Left lobe of liver (tissue), 2 donors: ENCODE results near the gene OPN4. TPM values are rescaled to one million over a fixed set of nuclear protein-coding genes. Genes with fewer than 3 reads are reported as not detected.

Source experiments
- ATAC-seq: fragments of 200-7000 bp; cut with Tn5 transposase; one replicate; pipeline ENCODE4 v1.9.1; 2020; ENCODE audit warnings: mild to moderate bottlenecking, moderate library complexity
- DNase-seq: peaks from one replicate; pipeline ENCODE4 v3.0.0-alpha.2; 2020; ENCODE audit warnings: low spot score
- total RNA-seq: library from RNA; stranded (reverse); gene quantifications from one replicate; pipeline ENCODE4 v1.2.1, GENCODE V29; 2021
- donor health status: DM: no; HTN: no; CAD: no; lungs with moderate emphysema.
- donor health status: DM: no; HTN: yes; CAD: no.

The OPN4 gene
- total RNA-seq, 1 donor from 2014 or later: not detected

DNA sequence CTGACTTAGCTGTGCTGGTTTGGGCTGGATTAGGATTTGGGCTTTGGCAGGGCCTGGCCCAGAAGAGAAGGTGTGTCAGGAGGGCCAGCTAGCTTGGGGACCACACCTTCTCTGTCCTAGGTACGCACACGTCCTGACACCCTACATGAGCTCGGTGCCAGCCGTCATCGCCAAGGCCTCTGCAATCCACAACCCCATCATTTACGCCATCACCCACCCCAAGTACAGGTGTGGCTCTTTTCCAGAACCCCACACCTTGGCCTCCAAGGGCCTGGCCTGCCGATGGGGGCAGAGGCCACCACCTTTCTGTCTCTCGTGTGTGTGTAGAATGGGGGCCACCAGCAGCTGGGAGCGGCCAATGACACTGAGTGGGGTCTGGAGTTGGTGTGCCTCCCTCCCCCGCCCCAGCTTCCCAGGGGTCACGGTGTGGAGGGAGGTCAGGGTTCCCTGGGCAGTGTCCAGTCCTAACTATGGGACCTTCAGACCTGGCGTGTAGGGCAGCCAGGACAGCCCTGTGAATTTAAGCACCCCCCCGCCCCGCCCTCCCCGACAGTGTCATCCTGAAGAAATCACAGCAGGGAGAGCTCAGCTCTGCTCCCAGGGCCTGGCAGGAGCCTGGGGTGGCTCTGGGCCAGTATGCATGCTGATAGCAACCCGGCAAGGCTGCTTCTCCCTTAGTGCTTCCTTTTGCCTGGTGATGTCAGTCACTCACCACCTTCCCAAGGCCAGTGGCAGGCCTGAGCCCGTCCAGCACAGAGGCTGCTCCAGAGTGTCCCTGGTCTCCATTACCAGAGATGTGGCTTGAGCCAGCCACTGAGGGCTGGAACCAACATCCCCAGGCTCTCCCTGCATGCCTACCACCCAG lies 7.0 kb downstream of the OPN4 start:
- no peak for DNase-seq
- peak; percentile 26 for ATAC-seq

DNA sequence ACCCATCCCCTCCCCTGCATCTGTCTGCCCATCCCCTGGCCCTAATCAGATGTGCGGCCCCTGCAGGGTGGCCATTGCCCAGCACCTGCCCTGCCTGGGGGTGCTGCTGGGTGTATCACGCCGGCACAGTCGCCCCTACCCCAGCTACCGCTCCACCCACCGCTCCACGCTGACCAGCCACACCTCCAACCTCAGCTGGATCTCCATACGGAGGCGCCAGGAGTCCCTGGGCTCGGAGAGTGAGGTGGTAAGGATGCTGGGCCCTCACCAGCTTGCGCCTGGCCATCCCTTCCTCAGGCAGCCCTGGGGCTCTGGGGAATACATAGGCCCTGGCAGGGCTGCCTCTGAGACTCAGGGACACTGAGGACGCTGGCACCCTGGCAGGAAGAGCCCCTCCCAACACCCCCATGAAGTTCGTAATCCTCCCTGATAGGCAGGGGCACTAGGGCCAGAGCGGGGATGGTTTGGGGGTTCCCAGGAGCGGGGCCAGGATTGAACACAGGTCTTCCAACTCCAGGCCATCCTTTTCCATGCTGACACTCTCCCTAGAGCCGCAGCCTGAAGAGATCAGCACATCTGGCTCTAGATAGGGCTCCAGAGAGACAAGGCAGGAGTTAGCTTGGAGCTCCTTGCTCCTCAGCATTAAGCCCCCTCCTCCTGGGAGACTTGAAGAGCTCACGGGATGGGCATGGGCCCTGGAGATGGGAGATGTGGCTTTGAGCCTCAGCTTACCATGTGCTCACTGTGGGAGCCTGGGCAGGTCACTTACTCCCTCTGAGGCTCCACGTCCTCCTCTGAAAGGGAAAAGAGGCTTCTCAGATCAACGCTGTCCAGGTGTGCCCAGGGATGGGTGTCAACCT lies 8.1 kb downstream of the OPN4 start:
- no peak for ATAC-seq
- DNase-seq: no peak

DNA sequence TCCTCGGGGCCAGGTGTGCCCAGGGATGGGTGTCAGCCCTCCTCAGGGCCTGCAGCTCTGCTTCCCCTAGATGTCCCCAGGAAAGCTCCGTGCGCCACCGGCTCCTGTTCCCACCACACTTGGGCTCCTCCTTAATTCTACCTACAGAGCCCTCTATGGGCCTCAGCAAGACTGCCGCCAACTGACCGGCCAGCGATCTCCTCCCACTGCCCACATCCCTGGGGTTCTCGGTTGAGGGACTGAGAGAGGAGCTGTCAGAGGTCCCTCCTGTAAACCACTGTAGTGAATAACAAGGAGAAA lies 8.6 kb downstream of the OPN4 start:
- no peak for DNase-seq
- ATAC-seq: no peak

DNA sequence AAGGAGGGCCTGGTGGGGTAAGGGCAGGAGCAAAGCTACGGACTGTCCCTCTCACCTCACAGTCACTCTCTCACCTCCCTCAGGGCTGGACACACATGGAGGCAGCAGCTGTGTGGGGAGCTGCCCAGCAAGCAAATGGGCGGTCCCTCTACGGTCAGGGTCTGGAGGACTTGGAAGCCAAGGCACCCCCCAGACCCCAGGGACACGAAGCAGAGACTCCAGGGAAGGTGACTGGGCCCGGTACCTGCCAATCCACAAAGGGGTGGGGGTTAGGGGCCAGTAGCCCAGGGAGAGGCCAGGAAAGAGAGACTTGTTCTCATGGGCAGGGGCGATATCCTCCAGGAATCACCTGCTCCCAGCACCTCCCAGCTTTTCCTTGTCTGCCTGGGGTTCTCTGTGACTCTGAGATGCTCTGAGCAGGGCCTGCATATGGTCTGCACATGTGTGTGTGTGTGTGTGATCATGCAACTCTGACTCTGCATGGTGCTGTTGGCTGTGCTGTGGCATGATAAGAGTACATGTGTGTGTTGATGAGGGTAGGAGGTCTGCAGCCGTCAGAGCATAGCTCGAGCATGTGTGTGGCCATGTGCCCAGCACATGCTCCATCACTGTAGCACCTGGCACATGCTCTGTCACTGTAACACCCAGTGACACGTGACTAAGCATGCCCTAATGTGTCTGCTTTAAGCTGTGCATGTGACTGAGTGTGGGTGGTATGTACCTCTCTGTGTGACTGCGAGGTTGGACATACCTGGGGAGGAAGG lies 9.4 kb downstream of the OPN4 start:
- DNase-seq (no peak), ATAC-seq (no peak)

DNA sequence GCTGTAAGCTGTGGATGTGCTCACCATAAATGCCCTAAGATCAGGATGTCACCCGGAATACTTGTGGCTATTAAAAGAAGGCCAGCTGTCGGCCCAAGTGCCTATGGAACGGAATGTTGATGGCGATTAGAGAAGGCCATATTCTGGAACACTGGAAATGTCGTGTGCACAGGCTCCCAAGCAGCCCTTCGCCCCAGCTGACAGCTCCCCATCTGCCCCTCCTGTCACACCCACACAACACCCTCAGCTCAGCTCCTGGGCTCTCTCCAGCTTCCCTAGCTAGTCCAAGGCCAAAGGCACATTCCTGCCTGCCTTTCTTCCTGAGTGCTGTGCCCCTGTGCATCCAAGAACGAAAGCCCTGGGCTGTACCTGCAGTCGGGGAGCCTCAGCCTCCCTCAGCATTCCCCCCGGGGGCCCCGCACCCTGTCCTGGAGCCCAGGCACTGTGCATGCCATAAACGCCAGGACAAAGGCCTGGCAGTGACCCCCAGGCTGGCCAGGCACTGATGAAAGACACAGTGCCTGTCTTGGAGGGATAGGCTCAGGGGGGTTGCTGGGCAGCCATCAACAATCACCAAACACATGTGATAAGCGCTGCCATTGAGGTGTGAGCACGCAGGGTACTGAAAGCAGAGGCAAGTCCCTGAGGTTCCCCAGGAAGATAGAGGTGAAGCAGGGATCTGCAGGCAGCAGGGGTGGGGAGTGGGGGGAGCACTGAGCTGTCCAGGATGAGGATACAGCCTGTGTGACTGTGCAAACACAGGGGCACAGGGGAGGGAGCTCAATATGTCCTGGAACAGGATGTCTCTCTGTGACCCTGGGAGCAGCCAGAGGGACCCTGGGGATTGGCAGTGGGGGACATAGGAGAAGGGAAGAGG lies 10.2 kb downstream of the OPN4 start:
- DNase-seq (no peak), ATAC-seq (no peak)

DNA sequence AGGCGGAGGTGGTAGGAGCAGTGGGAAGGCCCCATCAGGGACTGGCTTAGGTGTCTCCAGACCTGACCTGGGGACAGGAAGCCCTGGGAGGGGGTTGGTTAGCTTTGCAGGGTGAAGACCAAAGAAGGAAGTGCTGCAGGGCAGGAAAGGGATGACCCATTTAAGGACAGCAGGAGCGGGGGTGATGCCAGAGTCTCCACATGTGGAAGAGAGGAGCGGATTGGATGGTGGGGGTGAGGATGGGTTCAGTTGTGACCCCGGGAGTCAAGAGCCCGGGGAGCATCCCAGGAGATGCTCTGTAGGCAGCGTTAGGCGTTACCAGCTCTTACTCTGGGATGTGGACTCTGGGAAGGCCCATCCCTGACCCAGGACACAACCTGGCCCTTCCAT lies 10.9 kb downstream of the OPN4 start:
- ATAC-seq (no peak), DNase-seq (no peak)

DNA sequence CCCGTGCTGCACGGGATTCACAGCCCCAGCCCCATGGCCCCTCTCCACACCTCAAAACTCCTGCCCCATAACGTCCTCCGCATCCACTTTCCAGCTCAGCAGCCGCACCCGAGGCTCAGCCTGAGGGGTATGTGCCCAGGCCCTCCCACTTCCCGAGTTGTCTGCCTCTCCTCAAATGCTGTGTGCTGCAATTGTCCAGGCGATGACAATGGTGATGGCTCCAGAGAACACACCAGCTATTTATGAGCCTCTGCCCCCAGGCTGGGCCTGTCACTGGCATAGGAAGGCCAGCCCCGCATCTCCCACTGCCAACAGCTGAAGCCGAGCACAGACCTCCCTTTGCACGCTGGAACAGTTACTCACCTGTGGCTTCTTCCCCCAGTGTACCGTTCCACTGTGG lies 11.5 kb downstream of the OPN4 start:
- ATAC-seq (no peak), DNase-seq (no peak)

DNA sequence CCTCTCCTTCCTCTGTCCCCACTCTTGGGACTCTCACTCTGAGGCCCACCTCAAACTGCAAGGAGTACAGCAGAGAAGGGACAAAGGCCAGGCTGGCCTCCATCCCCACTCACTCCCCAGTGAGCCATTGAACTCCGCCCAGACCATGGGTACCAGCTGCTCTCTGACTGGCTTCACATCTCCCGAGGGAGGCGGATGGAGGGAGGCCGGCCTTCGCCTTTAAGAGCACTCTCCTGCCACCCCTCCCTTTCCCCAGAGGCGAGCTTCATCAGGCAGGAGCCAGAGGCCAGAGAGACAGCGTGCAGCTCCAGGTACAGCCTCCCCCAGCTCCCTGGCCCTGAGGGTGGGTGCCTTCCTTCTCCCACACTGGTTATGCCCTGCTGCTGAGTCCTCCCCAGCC lies 12.2 kb downstream of the OPN4 start:
- DNase-seq (no peak), ATAC-seq (no peak)

DNA sequence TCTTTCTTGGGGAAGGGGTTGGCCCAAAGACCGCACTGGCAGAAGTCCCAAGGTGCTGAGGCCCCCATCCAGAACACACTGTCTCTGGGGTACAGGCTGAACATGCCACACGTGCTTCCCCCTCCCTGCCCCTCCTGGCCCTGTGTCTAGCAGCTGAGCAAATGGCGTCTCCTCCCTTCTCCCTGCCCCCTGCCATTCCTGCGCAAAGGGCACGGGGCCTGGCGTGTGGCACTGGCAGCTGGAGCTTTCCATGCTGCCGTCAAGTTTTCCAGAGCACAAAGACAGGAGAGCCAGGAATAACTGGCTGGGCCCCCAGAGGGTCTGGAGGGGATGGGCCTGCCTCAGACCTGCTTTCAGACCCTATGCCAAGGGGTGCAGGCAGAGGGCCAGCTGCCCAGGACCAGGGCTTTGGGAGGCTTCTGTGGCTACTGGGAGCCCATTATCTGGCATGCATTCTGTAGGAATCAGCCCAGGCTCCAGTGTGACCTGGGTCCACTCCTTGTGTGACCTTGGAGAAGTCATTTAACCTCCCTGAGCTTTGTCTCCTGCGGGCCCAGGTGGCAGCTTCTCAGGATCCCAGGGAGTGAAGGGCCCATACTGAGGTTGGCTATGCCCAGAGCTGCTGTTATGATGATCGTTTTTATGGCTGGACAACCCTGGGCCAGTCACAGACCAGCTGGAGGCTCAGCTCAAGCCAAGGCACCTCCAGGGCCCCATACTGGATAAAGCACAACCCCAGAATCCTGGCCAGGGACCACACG lies 13.3 kb downstream of the OPN4 start:
- no peak for ATAC-seq
- DNase-seq: no peak

DNA sequence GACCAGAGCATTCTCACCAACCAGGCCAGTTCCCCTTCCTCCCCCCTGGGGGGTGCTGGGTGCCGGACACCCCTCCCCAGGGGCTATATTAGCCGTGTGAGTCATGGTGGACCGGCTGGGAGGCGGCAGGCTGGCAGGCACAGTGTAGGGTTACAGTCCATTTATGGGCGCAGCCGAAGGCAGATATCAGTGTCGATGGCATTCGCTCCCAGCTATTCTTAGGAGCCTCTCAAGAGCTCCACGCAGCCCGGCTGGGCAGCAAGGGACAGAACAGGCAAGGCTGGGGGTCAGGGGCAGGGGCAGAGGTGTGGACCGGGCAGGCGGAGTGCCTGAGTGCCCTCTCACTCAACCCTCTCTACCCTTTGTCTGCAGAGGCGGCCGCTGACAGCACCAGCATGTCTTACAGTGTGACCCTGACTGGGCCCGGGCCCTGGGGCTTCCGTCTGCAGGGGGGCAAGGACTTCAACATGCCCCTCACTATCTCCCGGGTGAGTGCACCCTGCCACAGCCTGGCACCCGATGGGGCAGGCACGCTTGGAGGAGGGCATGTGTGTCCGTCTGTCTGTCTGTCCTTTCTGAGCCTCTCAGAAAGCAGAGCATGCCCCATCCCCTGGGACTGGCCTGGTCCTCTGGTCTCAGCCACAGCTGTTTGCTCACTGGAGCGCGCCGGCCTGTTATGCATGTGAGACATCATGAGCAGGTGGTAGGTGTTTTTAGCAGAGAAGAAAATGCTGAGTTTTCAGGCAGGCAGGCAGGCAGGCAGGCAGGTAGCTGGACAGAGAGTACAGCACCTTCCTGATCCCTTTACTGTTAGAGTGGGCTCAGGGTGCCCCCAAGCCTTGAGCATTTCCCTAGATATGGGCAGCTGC lies 14.2 kb downstream of the OPN4 start, which contains the start of gene LDB3:
Gene LDB3 (plus strand): TSS at position 215 of the 869 bp plus-strand sequence. CDS start 181 bp downstream, at position 396.
- ATAC-seq: no peak
- no peak for DNase-seq

DNA sequence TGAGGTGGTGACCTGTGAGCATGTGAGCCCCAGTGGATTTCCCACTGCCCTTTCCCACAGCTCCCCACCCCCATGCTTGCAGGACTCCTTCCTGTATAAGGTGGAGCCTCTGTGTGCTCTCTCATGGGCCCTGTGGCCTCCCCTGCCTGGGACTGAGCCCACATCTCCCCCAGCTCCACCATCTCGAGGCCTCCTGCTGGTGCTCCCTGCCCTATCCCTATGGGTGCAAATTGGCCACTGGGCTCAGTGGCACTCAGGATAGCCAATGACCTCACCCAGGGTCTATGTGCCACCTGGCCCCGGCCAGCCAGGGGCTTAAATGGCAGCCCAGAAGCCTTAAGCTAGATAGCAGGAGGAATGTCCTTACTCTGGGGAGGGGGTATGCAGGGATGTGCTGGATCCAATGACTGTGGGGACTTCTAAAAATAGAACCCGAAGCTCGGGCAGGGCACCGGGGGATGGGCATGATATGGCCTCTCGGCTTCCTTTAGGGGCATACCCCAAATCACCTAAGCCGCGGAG lies 16.0 kb downstream of the OPN4 start:
- DNase-seq: no peak
- ATAC-seq: no peak

DNA sequence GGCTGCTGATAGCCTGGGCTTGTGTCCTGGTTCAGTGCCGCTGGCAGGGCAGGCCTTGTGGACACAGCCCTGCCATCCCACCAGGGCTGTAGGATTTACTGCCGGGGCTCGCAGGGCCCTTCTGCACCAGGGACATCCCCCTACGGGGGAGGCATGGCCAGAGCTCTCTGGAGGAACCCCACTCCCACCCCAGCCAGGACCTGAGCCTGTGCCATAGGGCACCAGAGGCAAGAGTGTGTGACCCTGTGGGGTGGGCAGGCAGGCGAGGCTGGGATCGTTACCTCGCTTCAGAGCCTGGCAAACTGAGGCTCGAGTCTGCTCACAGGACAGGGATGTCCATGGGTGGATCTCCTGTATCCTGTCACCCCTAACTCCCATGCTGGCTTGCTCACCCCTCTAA lies 16.5 kb downstream of the OPN4 start:
- no peak for DNase-seq

DNA sequence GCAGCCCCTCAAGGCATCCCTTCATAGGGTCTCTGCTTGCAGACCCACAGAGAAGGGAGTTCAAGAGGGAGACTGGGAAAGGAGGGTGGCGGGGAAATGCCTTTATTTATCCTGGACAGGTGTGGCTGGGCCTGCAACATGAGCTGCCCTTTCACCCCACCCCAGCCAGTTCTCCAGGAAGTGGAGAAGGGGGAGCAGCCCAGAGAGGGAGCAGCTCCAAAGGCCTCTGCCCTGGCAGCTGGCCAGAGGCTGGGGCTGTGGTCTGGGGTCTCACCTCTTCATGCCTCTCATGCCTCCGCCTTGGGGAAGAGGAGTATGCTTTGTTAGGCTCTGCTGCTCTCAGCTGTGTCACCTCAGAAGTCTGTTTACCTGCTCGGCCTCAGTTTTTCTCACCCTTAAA lies 17.1 kb downstream of the OPN4 start:
- DNase-seq (no peak), ATAC-seq (no peak)

More for the DNA sequence above, 16.5 kb downstream of the OPN4 start:
- ATAC-seq: no peak

DNA sequence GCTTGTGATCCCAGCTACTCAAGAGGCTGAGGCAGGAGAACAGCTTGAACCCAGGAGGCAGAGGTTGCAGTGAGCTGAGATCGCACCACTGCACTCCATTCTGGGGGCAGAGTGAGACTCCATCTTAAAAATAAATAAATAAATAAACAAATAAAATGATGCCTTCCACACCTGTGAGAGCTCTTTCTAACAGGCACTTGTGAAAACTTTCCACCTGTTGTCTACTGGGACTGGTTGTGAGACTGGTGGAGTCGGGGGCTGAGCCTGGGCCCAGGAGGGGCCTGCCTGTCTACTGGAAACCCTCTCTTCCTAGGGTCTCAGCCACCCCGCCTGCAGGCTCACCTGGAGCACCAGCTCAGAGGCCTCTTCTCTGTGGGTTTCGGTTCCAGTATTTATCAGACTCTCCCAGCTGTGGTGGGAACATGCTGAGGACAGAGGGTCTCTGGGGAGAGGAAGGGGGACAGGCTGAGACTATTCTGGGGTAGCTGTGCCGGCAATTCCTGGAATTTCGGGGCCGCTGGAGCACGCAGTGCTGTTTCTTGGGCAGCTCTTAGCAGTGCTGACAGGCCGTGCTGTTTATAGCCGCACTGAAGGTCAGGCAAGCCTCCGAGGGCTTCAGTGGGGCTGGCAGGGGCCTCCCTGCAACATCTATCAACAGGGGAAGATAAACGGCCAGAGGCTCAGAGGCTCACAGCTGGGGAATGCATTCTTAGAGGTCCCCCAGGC lies 17.8 kb downstream of the OPN4 start:
- ATAC-seq (peak; percentile 11), DNase-seq (no peak)

DNA sequence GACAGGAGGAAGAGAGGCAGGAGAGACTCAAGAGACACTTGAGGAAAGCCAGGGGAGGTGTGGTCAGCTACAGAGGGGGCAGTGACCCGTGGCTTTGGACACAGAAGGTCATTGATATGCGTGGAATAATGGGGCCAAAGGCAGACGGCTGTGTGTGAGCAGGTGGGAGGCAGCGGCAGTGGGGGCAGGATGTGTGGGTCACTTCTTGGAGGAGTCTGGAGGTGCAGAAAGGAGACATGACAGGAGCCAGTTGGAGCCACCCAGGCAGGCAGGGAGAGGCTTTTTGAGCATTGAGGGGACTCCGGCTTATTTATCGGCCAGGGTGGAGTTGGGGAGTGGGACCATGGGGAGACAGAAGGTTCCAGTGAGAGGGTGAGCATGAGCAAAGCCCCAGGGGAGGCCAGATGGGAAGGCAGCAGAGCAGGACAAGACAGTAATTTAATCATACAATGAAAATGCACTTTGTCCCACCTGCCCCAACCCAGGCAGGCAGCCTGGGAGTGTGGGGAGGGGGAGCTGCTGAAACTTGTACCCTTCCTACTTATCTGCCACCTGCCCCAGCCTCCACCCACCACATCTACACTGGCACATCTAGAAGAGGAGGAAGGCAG lies 19.0 kb downstream of the OPN4 start:
- no peak for ATAC-seq
- DNase-seq: no peak

DNA sequence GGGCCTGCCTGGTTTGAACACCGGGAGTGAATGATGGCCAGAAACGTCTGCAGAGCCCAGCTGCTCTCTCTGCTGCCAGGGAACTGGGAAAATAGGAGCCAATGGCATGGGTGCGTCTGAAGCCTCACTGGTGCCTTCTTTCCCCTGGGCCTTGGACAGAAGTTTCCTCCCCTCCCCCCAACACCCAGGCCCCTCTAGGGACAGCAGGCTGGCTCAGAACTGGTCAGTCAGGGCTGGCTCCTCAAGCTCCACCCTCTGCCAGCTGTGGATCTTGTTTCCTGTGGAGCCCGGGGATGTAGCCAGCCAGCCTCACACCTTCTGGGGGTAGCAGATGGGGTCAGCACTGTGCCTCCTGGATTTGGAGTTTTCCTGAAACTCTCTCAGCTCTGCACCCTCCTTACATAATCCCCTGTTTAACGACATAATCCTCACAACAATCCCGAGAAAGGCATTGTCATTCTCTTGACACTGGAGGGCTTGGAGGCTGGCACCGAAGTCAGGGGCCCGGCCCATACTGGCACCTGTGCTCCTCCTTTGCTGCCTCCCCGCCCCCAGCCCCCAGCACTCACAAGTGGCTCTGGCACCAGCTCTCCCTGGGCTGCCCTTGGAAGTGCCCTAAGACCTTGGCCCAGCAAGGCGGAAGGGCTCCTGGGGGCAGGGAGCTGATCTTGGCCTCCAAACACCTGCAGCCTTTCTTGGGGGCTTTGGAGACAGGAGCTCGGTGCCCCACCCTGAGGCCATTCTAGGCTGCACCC lies 19.7 kb downstream of the OPN4 start:
- ATAC-seq: no peak
- DNase-seq: no peak

DNA sequence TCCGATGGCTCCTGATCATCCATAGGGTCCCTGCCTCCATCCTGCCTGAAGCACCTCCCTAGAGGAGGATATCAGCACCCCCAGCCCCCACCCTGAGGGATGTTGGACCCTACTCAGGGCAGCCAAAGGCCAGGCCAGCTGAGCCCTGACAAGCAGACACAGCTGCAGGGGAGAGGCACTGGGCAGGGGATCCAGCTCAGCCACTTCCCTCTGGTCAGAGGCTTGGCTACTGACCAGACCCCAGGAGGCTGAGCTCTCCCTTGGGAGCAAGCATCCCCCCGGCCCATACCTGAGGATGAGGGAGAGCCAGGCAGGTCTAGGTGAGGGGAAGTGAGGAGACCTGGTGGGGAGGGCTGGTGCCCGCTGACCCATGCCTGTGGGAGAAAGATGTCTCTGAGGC lies 20.6 kb downstream of the OPN4 start:
- no peak for ATAC-seq
- DNase-seq: no peak
